T47D (cell line): ENCODE results near the gene KCNA5.

ENCODE experiments used
- DNase-seq, 2 experiments: peaks; one replicate each; pipeline versions ENCODE4 v3.0.0 to v3.0.0-alpha.2; 2011 to 2012; ENCODE audit warnings: low read depth in 1 of 2, low spot score in 1 of 2
- JUND ChIP-seq: IDR thresholded peaks from 2 replicates; pipeline ENCODE4 v1.6.1; 2012; ENCODE audit warnings: low read depth
- in situ Hi-C: cut with HindIII; loops from 2 replicates; pipeline ENCODE4 v1.10.0; 2016; ENCODE audit warnings: low sequenced_read_pairs, low pct_unique_long_range_greater_than_20kb

KCNA5 gene

DNA sequence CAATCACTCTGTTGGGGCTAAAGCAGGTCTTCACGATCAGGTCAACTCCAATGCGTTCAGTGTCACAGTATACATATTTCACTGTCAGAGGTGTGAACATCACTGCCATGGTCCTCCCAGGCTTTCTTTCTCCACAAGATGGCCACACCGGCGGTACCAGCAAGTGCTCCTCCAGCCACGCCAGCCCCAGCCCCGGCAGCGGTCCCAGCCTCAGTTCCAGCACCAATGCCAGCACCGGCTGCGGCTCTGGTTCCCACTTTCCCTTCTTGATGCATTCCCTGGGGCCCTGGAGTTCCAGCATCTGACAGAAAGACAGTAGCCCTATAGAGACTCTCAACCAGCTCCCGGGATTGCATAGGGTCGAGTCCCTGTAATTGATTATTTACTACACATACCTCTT lies 10.9 kb upstream of the KCNA5 start:
- TF ChIP-seq JUND: no peak
- DNase-seq: no peak
- in situ Hi-C loops: no loop called here

GRCh38 chr12:5033883-5034282 lies 9.8 kb upstream of the KCNA5 start:
- in situ Hi-C loops: no loop called here
- no peak for TF ChIP-seq JUND
- no peak for DNase-seq

DNA sequence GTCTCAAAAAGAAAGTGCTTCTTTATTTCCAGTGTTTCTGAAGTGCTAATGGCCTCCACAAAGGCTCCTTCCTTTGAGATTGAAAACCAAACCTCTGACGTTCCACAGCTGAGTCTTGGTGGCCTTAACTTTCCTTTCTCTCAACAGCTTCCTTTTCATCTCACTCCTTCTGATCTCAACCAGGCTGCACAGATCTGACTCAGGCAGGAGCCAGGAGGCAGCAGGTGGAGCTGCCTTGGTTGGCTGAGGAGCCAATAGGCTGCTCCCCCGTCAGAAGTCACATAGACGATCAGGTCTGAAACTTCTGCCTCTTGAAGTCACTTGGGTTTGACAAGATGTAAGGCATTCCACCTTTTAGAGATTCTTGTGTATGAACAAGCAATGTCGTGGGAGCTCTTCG lies 9.1 kb upstream of the KCNA5 start:
- DNase-seq: no peak
- no peak for TF ChIP-seq JUND
- in situ Hi-C loops: no loop called here

- TF ChIP-seq JUND: no peak
- in situ Hi-C loops: no loop called here
Observed at GRCh38 chr12:5035618-5036017, 8.1 kb upstream of the KCNA5 start.

GRCh38 chr12:5036031-5036430 lies 7.6 kb upstream of the KCNA5 start:
- in situ Hi-C loops: no loop called here
- no peak for DNase-seq
- no peak for TF ChIP-seq JUND

More at GRCh38 chr12:5035618-5036017, 8.1 kb upstream of the KCNA5 start:
- no peak for DNase-seq

DNA sequence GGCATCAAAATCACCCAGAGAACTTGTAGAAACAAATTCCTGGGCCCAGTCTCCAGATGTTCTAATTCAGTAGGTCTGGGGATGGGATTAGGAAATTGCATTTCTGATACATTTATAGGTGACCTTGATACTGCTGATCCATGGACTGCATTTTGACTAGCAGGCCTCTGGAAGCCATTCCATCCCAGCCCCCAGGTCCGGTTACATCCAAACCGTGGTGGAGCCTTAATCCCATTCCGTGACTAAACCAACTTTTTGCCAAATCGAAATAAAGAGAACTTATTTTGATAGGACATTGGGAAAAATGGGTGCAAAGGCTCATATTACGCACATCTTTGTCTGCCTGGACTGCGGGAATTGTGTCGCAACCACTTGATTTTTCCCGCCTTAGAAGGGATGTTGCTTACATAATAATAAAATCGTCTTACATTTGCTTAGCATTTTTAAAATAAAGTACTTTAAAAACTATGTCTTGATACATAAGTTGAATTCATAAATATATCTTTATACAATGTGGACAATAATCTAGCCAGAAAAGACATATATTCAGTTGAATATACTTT lies 5.8 kb upstream of the KCNA5 start:
- no peak for TF ChIP-seq JUND
- in situ Hi-C loops: no loop called here
- DNase-seq: no peak

- no peak for DNase-seq
- no peak for TF ChIP-seq JUND
- in situ Hi-C loops: no loop called here
Observed at GRCh38 chr12:5038781-5039311, 4.8 kb upstream of the KCNA5 start.

DNA sequence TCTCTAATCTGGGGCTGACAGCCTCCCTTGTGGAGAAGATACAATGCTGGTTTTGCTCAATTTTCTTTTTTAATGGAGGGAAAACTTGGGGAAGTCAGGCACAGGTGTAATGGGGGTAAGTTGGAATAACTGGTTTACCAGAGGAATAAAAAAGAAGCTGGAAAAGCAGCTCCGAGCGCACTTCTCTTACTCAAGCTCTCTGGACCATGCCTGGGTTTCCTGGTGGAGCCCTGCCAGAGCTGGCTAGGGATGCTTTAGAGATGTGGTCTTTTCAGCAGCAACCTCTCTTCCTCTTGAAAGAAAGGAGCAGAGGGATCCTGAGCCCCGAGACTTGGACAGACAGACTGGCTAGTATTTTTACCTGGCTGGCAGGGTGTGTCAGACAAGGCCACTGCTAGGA lies 3.9 kb upstream of the KCNA5 start:
- no peak for TF ChIP-seq JUND
- no peak for DNase-seq
- in situ Hi-C loops: no loop called here

DNA sequence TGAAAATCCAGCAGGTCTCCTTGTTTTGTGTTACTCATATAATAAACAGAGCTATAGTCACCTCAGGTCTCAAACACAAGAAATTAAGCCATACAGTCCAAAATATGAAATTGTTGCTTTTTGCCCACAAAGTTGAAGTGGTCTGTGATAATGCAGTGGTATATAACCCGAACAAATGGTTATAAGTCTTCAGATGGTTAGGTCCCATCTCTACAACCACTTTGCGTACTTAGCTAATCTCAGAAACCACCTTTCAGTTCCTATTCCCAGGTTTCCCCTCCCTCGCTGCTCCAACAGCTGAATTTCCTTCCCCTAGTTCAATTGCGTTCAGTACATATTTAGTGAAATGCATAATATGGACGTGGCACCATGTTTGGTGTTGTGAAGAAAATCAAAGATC lies 3.3 kb upstream of the KCNA5 start:
- no peak for TF ChIP-seq JUND
- in situ Hi-C loops: no loop called here
- DNase-seq: no peak

- no peak for DNase-seq
- in situ Hi-C loops: no loop called here
- TF ChIP-seq JUND: no peak
Observed at GRCh38 chr12:5044420-5045295, 979 bp downstream of the KCNA5 start.

DNA sequence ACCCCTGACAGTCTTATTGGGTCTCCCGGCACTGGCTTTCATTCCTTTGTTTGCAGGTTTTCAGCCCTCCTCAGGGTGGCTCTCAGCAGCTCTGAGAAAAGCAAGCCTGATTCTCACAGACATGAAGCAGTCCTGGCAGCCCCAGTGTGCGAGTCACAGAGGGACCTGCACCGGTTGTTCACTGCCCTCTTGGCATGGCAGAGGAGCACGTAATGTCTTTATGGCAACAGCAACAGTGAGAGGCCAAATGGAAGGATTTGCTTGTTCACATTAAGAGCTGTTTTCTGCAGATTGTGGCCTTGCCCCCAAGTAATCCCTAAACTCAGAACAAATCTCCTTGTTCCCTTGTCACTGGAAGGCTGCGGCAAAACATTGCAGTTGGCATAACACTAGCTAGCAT lies 3.4 kb downstream of the KCNA5 start:
- in situ Hi-C loops: no loop called here
- no peak for DNase-seq
- no peak for TF ChIP-seq JUND

DNA sequence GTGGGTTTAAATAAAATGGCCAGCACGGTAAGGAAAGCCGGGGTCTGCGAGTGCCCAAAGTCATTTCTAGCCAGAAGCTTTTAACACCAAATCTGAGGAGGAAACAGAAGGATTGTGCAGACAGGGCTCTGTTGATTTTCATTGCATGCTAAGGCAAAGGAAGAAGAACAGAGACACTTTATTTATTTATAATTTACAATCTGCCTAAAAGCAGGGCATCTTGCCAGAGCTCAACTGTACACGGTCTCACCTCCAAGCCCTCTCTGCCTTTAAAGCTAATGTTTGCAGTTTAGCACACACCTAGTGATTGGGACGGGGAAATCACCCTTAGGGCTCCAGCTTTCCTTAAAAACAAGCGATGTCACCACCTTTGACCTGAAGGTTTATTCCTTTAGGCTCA lies 4.0 kb downstream of the KCNA5 start:
- no peak for TF ChIP-seq JUND
- in situ Hi-C loops: no loop called here
- no peak for DNase-seq

GRCh38 chr12:5050542-5050941 lies 6.9 kb downstream of the KCNA5 start:
- in situ Hi-C loops: no loop called here
- DNase-seq: no peak
- TF ChIP-seq JUND: no peak
